ENCODE data around the gene ZIM2.

DNA sequence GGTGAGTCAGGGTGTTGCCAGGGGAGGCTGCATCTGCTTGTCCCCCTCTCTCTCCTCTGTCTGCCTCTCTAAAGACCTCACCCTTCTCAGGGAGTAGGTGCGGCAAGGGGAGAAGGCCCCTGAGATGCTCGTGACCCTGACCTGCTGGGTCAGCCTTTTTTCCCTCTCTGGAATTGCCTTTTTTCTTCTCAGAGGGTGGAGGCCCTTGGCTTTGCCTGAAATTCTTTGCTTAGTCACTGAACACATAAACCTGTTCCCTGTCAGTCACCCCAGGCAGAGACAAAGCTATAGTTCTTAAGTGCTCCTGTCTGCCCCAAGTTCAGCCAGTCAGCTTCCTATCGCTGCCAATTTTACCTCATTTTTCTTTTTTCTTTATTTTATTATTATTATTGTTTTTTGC lies 35.2 kb upstream of the ZIM2 start:
- TF ChIP-seq, protein P1, sequence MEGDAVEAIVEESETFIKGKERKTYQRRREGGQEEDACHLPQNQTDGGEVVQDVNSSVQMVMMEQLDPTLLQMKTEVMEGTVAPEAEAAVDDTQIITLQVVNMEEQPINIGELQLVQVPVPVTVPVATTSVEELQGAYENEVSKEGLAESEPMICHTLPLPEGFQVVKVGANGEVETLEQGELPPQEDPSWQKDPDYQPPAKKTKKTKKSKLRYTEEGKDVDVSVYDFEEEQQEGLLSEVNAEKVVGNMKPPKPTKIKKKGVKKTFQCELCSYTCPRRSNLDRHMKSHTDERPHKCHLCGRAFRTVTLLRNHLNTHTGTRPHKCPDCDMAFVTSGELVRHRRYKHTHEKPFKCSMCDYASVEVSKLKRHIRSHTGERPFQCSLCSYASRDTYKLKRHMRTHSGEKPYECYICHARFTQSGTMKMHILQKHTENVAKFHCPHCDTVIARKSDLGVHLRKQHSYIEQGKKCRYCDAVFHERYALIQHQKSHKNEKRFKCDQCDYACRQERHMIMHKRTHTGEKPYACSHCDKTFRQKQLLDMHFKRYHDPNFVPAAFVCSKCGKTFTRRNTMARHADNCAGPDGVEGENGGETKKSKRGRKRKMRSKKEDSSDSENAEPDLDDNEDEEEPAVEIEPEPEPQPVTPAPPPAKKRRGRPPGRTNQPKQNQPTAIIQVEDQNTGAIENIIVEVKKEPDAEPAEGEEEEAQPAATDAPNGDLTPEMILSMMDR (IDR thresholded peaks at IDR 0.05): no peak
- no peak for TF ChIP-seq POLR2A (IDR thresholded peaks at IDR 0.05)
- no peak for TF ChIP-seq POLR2AphosphoS5 (IDR thresholded peaks at IDR 0.05)
